Neural progenitor cell (in vitro differentiated cells): ENCODE measurements around the gene SIRT7.

Experiments
- EZH2 ChIP-seq: fragments of 200-600 bp; sonication (generic); IDR thresholded peaks from 2 replicates; pipeline ENCODE4 v1.6.1; 2017; ENCODE audit warnings: antibody characterized with exemption, mild to moderate bottlenecking, moderate library complexity
- EZH2phosphoT487 ChIP-seq: fragments of 200-600 bp; sonication (generic); IDR thresholded peaks from 2 replicates; pipeline ENCODE4 v1.6.1; 2017; ENCODE audit warnings: antibody characterized with exemption
- TF ChIP-seq, protein P1 (sequence below): fragments of 200-600 bp; sonication (generic); IDR thresholded peaks from 2 replicates; pipeline ENCODE4 v1.5.1; 2017; ENCODE audit warnings: antibody characterized with exemption, mild to moderate bottlenecking

DNA sequence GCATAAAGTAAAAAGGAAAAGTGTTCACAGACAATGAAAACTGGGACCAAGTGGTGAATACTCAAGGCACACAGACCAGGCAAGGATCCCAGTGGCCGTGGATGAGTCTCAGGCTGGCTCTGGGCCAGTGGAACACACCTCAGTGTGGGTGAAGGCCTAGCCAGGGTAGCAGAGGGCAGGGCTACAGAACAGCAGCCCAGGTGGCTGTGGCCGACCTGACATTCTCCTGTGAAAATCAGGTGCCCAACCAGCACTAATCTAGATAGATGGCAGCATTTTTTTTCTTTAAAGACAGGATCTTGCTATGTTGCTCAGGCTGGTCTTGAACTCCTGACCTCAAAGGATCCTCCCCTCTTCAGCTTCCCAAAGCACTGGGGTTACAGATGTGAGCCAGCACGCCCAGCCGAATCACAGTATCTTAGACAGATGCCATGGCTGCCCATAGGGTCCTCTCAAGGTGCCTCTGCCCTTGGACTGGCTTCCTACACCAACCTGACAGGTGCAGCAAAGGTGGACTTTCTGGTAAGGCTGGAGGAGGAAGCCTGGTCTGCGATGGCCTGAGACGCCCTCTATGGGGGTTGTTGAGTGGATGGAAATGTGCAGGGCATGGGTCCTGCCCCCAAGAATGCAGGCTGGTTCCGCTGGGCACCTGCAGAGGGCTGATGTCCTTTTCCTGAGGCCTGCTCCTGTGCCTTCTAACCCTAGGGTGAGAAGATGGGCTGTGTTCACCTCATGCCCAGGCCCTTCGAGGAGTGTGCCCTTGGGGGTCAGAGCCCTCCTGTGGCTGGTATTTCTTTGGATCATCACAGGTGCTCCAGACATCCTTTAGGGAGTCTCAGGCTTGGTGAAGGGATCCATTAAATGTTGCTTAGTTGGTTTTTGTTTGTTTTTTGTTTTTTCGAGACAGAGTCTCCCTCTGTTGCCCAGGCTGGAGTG is 53.9 kb downstream of the SIRT7 start:
- TF ChIP-seq, protein P1, sequence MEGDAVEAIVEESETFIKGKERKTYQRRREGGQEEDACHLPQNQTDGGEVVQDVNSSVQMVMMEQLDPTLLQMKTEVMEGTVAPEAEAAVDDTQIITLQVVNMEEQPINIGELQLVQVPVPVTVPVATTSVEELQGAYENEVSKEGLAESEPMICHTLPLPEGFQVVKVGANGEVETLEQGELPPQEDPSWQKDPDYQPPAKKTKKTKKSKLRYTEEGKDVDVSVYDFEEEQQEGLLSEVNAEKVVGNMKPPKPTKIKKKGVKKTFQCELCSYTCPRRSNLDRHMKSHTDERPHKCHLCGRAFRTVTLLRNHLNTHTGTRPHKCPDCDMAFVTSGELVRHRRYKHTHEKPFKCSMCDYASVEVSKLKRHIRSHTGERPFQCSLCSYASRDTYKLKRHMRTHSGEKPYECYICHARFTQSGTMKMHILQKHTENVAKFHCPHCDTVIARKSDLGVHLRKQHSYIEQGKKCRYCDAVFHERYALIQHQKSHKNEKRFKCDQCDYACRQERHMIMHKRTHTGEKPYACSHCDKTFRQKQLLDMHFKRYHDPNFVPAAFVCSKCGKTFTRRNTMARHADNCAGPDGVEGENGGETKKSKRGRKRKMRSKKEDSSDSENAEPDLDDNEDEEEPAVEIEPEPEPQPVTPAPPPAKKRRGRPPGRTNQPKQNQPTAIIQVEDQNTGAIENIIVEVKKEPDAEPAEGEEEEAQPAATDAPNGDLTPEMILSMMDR: no peak
- no peak for TF ChIP-seq EZH2
- TF ChIP-seq EZH2phosphoT487: no peak
